T-helper 9 cell (primary cell): ENCODE measurements around the gene OR9I1.

Source experiments
- DNase-seq: peaks from one replicate; pipeline ENCODE4 v3.0.0-alpha.2; 2020
- total RNA-seq, 2 donors: gene quantifications; one replicate each; lab custom pipeline; 2026; lab: John Stamatoyannopoulos, UW

OR9I1 gene, protein sequence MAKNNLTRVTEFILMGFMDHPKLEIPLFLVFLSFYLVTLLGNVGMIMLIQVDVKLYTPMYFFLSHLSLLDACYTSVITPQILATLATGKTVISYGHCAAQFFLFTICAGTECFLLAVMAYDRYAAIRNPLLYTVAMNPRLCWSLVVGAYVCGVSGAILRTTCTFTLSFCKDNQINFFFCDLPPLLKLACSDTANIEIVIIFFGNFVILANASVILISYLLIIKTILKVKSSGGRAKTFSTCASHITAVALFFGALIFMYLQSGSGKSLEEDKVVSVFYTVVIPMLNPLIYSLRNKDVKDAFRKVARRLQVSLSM
- 0 reads per million in 2 donors for total RNA-seq

DNA sequence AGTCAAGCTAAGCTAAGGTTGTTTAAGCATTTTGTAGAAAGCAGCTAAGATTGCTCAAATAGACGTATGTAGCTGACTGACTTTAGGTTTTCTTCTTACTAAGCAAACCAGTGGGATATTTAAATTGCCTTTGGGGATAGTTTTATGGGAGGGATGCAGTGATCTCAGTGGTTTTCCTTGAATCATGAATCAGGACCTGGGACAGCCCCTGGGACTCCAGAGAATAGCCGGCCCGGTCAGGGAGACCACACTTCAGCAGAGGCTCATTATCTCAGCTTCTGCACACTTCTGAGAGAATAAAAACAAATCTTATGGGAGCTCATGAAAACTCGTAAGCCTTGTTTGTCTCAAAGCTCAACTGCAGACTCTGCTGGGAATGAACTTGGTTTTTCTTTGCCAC, at the start of gene OR9I1:
Gene OR9I1 (minus strand): TSS at position 62 of the 400 bp plus-strand sequence. CDS start 6,086 bp downstream, outside the sequence.
- DNase-seq = no peak

GRCh38 chr11:58165504-58166106, 40.3 kb upstream of the OR9I1 start:
- no peak for DNase-seq

DNA sequence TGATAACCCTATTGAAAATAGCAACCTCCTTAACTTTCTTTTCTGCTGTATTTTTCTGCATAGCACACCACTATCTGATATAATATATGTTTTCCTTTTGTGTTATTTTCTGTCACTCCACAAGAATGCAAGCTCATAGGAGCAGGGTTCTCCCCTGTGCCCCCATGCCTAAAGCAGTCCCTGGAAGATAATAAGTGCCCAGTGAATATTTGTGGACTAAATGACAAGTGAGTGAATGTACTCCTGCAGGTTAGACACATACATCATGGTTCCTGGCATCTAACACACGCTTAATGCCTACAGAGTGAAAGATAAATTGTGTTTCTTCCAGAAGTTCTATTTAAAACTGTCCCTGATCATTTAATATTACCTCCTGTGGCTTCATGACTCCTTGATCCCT, 39.7 kb upstream of the OR9I1 start:
- DNase-seq = no peak

GRCh38 chr11:58164389-58164788, 39.1 kb upstream of the OR9I1 start:
- no peak for DNase-seq

- DNase-seq = no peak
These were observed 27.5 kb upstream of the OR9I1 start for GRCh38 chr11:58152781-58153180.

- DNase-seq = no peak
These were observed 17.4 kb upstream of the OR9I1 start for GRCh38 chr11:58142761-58143160.

- DNase-seq = no peak
These were observed 9.8 kb upstream of the OR9I1 start for GRCh38 chr11:58135171-58135570.

- no peak for DNase-seq
These were observed 8.8 kb upstream of the OR9I1 start for GRCh38 chr11:58134151-58134550.

- DNase-seq = no peak
These were observed 8.2 kb upstream of the OR9I1 start for GRCh38 chr11:58133309-58134076.

- no peak for DNase-seq
These were observed 2.0 kb upstream of the OR9I1 start for GRCh38 chr11:58127350-58127749.

DNA sequence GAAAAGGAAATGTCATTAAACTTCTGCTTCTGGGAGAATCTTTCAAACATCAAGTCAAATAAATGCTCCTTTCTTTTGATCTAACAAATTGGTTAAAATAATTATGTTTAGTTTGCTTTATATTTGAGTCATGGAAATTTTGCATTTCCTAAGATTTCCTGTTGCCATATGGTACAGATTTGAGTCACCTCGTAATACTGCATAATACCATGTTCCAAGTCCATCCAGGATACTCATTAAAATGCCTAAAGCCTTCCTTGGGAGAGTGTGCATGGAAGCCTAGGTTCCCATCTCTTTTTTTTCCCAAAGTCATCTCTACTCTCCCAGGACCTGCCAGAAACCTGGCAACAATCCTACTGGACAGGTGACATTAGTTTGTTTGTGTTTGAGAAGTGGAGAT, 4.2 kb downstream of the OR9I1 start:
- DNase-seq = no peak

DNA sequence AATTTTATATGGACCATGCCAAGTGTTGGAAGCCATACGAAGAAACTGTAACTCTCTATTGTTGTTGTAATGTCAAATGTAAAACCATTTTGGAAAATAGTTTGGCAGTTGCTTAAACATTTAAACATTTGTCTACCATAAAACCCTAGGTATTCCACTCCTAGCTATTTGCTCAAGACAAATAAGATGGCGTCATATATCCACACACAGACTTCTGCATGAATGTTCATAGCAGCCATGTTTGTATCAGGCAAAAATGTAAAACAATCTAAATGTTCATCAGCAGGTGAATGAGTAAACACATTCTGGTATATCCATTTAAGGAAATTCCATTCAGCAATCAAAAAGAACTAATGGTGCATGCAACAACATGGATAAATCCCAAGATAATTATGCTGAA, 27.9 kb downstream of the OR9I1 start:
- no peak for DNase-seq

- DNase-seq = no peak
These were observed 38.8 kb downstream of the OR9I1 start for GRCh38 chr11:58086528-58086927.

GRCh38 chr11:58075781-58076180, 49.5 kb downstream of the OR9I1 start:
- DNase-seq = no peak

- no peak for DNase-seq
These were observed 54.7 kb downstream of the OR9I1 start for GRCh38 chr11:58070585-58070984.

- DNase-seq = no peak
These were observed 56.7 kb downstream of the OR9I1 start for GRCh38 chr11:58068655-58069054.

DNA sequence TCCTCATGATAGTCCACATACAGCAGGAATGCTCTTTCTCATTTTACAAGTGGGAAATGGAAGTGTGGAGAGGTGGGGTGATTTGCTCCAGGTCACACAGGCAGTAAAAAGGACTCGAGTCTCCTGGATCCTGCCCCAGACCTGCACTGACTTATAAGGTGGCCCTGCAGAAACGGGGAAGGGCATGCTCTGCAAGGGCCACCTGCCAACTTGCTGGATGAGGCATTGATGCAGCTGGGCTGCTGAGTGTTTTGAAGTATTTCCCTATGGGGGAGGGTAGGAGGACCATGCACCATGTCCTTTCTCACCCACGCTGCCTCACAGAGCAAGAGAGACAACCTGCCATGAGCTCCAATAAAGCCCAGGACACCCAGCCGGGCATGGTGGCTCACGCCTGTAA, 57.6 kb downstream of the OR9I1 start:
- DNase-seq = no peak
